GM19438 (cell line): ENCODE data around the gene SLC27A3.
"Not testable (repeated sequence)": the region's sequence is repeated elsewhere in the genome, so short reads cannot be mapped to it uniquely, and the experiment has no call there.

Experiments
- ATAC-seq: cut with Tn5 transposase; IDR thresholded peaks from one replicate; pipeline ENCODE4 v1.9.1; 2021; ENCODE audit warnings: low read depth; ENCODE audit not compliant: unreplicated experiment

Gene SLC27A3

GRCh38 chr1:153779781-153780541, 4.8 kb downstream of the SLC27A3 start:
- no peak for ATAC-seq

- no peak for ATAC-seq
These were observed 5.3 kb downstream of the SLC27A3 start for GRCh38 chr1:153780551-153780950.

GRCh38 chr1:153782648-153783047, 7.4 kb downstream of the SLC27A3 start:
- ATAC-seq, result not testable (repeated sequence)

- peak; percentile 79 for ATAC-seq
These were observed 8.3 kb downstream of the SLC27A3 start for GRCh38 chr1:153783233-153784190.

GRCh38 chr1:153786038-153786790, 11.0 kb downstream of the SLC27A3 start:
- ATAC-seq, result no peak

GRCh38 chr1:153789478-153790034, 14.3 kb downstream of the SLC27A3 start:
- ATAC-seq, result no peak

- ATAC-seq, result no peak
These were observed 15.2 kb downstream of the SLC27A3 start for GRCh38 chr1:153790313-153790965.

- ATAC-seq, result peak; percentile 84
These were observed 15.9 kb downstream of the SLC27A3 start for GRCh38 chr1:153790966-153791647.

GRCh38 chr1:153791648-153792253, 16.5 kb downstream of the SLC27A3 start:
- no peak for ATAC-seq

- ATAC-seq, result no peak
These were observed 17.4 kb downstream of the SLC27A3 start for GRCh38 chr1:153792631-153793041.

- ATAC-seq, result no peak
These were observed 18.2 kb downstream of the SLC27A3 start for GRCh38 chr1:153793261-153793972.

GRCh38 chr1:153793973-153794615, 18.9 kb downstream of the SLC27A3 start:
- no peak for ATAC-seq

GRCh38 chr1:153794624-153795329, 19.6 kb downstream of the SLC27A3 start:
- no peak for ATAC-seq

- ATAC-seq, result no peak
These were observed 20.2 kb downstream of the SLC27A3 start for GRCh38 chr1:153795330-153795837.

GRCh38 chr1:153795934-153796785, 21.0 kb downstream of the SLC27A3 start:
- ATAC-seq, result no peak
